Neural cell (in vitro differentiated cells): ENCODE results near the gene DRAM2. TPM values are rescaled to one million over a fixed set of nuclear protein-coding genes. Genes with fewer than 3 reads are reported as not detected.
A peak's percentile ranks its signal among the peaks of the same experiment; 100 is the strongest.

ENCODE experiments used
- H2AFZ ChIP-seq: fragments of 200-600, 300-800 bp; sonication (generic), shearing (Covaris generic); 2 replicates; pipeline ENCODE4 v1.6.0; 2014; ENCODE audit warnings: low read depth, mild to moderate bottlenecking, antibody characterized with exemption, low read length, moderate library complexity
- H3F3A ChIP-seq: fragments of 200-600 bp; shearing (Covaris generic); 2 replicates; pipeline ENCODE4 v1.6.1; 2016; ENCODE audit warnings: mild to moderate bottlenecking, moderate library complexity, mixed read lengths, antibody characterized with exemption, low read length; ENCODE audit not compliant: insufficient read depth, poor library complexity, severe bottlenecking
- H3K27ac ChIP-seq: fragments of 200-600, 300-800 bp; sonication (generic), shearing (Covaris generic); 2 replicates; pipeline ENCODE4 v1.5.1; 2014; ENCODE audit warnings: mild to moderate bottlenecking, low read length, moderate library complexity
- H3K27me3 ChIP-seq: fragments of 300-800, 200-600 bp; sonication (generic), shearing (Covaris generic); 2 replicates; pipeline ENCODE4 v1.6.0; 2014; ENCODE audit warnings: mild to moderate bottlenecking, low read depth, low read length, moderate library complexity; ENCODE audit not compliant: insufficient read depth
- H3K36me3 ChIP-seq: fragments of 300-800, 200-600 bp; sonication (generic), shearing (Covaris generic); 2 replicates; pipeline ENCODE4 v1.5.1; 2014; ENCODE audit warnings: mild to moderate bottlenecking, antibody characterized with exemption, low read length, moderate library complexity; ENCODE audit not compliant: insufficient read depth
- H3K4me2 ChIP-seq: fragments of 300-800, 200-600 bp; sonication (generic), shearing (Covaris generic); 2 replicates; pipeline ENCODE4 v1.6.0; 2014; ENCODE audit warnings: mild to moderate bottlenecking, low read length
- H3K4me3 ChIP-seq: fragments of 300-800, 200-600 bp; sonication (generic), shearing (Covaris generic); 2 replicates; pipeline ENCODE4 v1.5.1; 2014; ENCODE audit warnings: mild to moderate bottlenecking, low read length, moderate library complexity
- H3K79me2 ChIP-seq: fragments of 200-600 bp; shearing (Covaris generic); replicated peaks from 2 replicates; pipeline ENCODE4 v1.6.0; 2014; ENCODE audit warnings: mild to moderate bottlenecking, low read length, moderate library complexity; ENCODE audit not compliant: insufficient read depth
- H3K9ac ChIP-seq: fragments of 300-800, 200-600 bp; sonication (generic), shearing (Covaris generic); 2 replicates; pipeline ENCODE4 v1.6.1; 2016; ENCODE audit warnings: mild to moderate bottlenecking, low read length, mixed read lengths
- H3K9me2 ChIP-seq: fragments of 200-600 bp; shearing (Covaris generic); 2 replicates; pipeline ENCODE4 v1.6.1; 2016; ENCODE audit warnings: mild to moderate bottlenecking, low read length, mixed read lengths; ENCODE audit not compliant: insufficient read depth
- H3K9me3 ChIP-seq: fragments of 200-600, 300-800 bp; sonication (generic), shearing (Covaris generic); 2 replicates; pipeline ENCODE4 v1.6.1; 2016; ENCODE audit warnings: mild to moderate bottlenecking, mixed run types, low read length, moderate library complexity, mixed read lengths
- H4K20me1 ChIP-seq: fragments of 200-600 bp; shearing (Covaris generic); 2 replicates; pipeline ENCODE4 v1.6.1; 2016; ENCODE audit warnings: mild to moderate bottlenecking, mixed run types; ENCODE audit not compliant: insufficient read depth
- CTCF ChIP-seq: fragments of 450-650 bp; IDR thresholded peaks from 2 replicates; pipeline ENCODE4 v1.5.1; 2014; ENCODE audit warnings: antibody characterized with exemption, mild to moderate bottlenecking, moderate library complexity; ENCODE audit not compliant: poor library complexity, severe bottlenecking
- EP300 ChIP-seq: fragments of 450-650 bp; conservative IDR thresholded peaks from 2 replicates; pipeline ENCODE4 v1.6.1; 2014; ENCODE audit warnings: antibody characterized with exemption, mild to moderate bottlenecking, moderate library complexity; ENCODE audit not compliant: poor library complexity, severe bottlenecking
- EZH2 ChIP-seq: fragments of 200-600, 300-800 bp; shearing (Covaris generic), sonication (generic); IDR thresholded peaks from 2 replicates; pipeline ENCODE4 v1.6.1; 2014; ENCODE audit warnings: antibody characterized with exemption, low read length, borderline replicate concordance, mild to moderate bottlenecking; ENCODE audit not compliant: insufficient read depth, poor library complexity, severe bottlenecking
- MXI1 ChIP-seq: fragments of 450-650 bp; conservative IDR thresholded peaks from 2 replicates; pipeline ENCODE4 v1.6.1; 2014; ENCODE audit warnings: antibody characterized with exemption, mild to moderate bottlenecking; ENCODE audit not compliant: poor library complexity, severe bottlenecking
- POLR2AphosphoS5 ChIP-seq: IDR thresholded peaks from 2 replicates; pipeline ENCODE4 v1.6.1; 2012
- RAD21 ChIP-seq: fragments of 450-650 bp; conservative IDR thresholded peaks from 2 replicates; pipeline ENCODE4 v1.6.1; 2014; ENCODE audit warnings: antibody characterized with exemption, mild to moderate bottlenecking, moderate library complexity
- REST ChIP-seq: IDR thresholded peaks from 2 replicates; pipeline ENCODE4 v1.6.1; 2012; ENCODE audit warnings: borderline replicate concordance
- SMC3 ChIP-seq: fragments of 450-650 bp; conservative IDR thresholded peaks from 2 replicates; pipeline ENCODE4 v1.6.1; 2014; ENCODE audit warnings: antibody characterized with exemption, mild to moderate bottlenecking, moderate library complexity; ENCODE audit not compliant: poor library complexity
- TAF1 ChIP-seq: IDR thresholded peaks from 2 replicates; pipeline ENCODE4 v1.6.1; 2012; ENCODE audit warnings: low read depth
- polyA plus RNA-seq: library from polyadenylated mRNA; depleted of rRNA; stranded (reverse); fragments of >200 nt; gene quantifications from 2 replicates; pipeline ENCODE4 v1.2.3, GENCODE V29; 2014

Gene DRAM2
- polyA plus RNA-seq, 1 donor from 2014 or later = 71.0 TPM

- Histone ChIP-seq H3K36me3 (no peaks in the 10 kb centered on the region), H3K9ac (peak overlapping the region; percentile 90), H2AFZ (peak overlapping the region; percentile 97), H3K79me2 (peaks cover 47% of the 10 kb centered on the region), H4K20me1 (no peaks in the 10 kb centered on the region), H3K4me2 (peak overlapping the region; percentile 79), H3F3A (no peaks in the 10 kb centered on the region), H3K9me2 (no peaks in the 10 kb centered on the region), H3K4me3 (peak overlapping the region; percentile 97), H3K27ac (peak overlapping the region; percentile 92), H3K9me3 (no peaks in the 10 kb centered on the region), H3K27me3 (no peaks in the 10 kb centered on the region)
- TF ChIP-seq MXI1 = no peak
- TF ChIP-seq SMC3 = no peak
- TF ChIP-seq REST = no peak
- TF ChIP-seq EZH2 = no peak
- no peak for TF ChIP-seq RAD21
- TF ChIP-seq TAF1 = no peak
- no peak for TF ChIP-seq EP300
These were observed 731 bp upstream of the DRAM2 start for GRCh38 chr1:111140680-111140967.

- TF ChIP-seq RAD21 = peak; percentile 18
- peak; percentile 14 for TF ChIP-seq SMC3
- TF ChIP-seq POLR2AphosphoS5 = no peak
- H2AFZ ChIP-seq = peak overlapping the region; percentile 97
- peak overlapping the region; percentile 88 for H3K4me2 ChIP-seq
- H3K9ac ChIP-seq = peak overlapping the region; percentile 90
- H3K36me3 ChIP-seq = no peaks in the 10 kb centered on the region
- no peaks in the 10 kb centered on the region for H3K9me3 ChIP-seq
- H3K27ac ChIP-seq = peak overlapping the region; percentile 92
- no peaks in the 10 kb centered on the region for H3K9me2 ChIP-seq
- H3K79me2 ChIP-seq = peaks cover 37% of the 10 kb centered on the region
- no peaks in the 10 kb centered on the region for H4K20me1 ChIP-seq
- peak overlapping the region; percentile 97 for H3K4me3 ChIP-seq
- H3F3A ChIP-seq = no peaks in the 10 kb centered on the region
- no peaks in the 10 kb centered on the region for H3K27me3 ChIP-seq
These were observed 453 bp downstream of the DRAM2 start for GRCh38 chr1:111139324-111139955.

GRCh38 chr1:111133866-111134265 lies 6.0 kb downstream of the DRAM2 start:
- no peaks in the 10 kb centered on the region for H3K36me3 ChIP-seq
- no peak overlapping the region for H3K4me3 ChIP-seq
- no peaks in the 10 kb centered on the region for H4K20me1 ChIP-seq
- H2AFZ ChIP-seq = no peak overlapping the region
- H3K4me2 ChIP-seq = no peak overlapping the region
- H3K27me3 ChIP-seq = no peaks in the 10 kb centered on the region
- no peaks in the 10 kb centered on the region for H3K9me3 ChIP-seq
- H3K79me2 ChIP-seq = peaks cover 5% of the 10 kb centered on the region
- H3K9me2 ChIP-seq = no peaks in the 10 kb centered on the region
- H3K9ac ChIP-seq = no peak overlapping the region
- no peaks in the 10 kb centered on the region for H3F3A ChIP-seq
- TF ChIP-seq EP300 (no peak), EZH2 (no peak), REST (no peak), TAF1 (no peak), MXI1 (no peak), POLR2AphosphoS5 (no peak), RAD21 (no peak), CTCF (no peak), SMC3 (no peak)
- no peak overlapping the region for H3K27ac ChIP-seq
